Neural progenitor cell (in vitro differentiated cells): ENCODE results near the gene SLC2A13. TPM values are rescaled to one million over a fixed set of nuclear protein-coding genes. Genes with fewer than 3 reads are reported as not detected.

ENCODE experiments used
- DNase-seq: peaks from one replicate; pipeline ENCODE4 v3.0.0-alpha.2; 2016; ENCODE audit warnings: low spot score
- H2AFZ ChIP-seq: fragments of 200-600 bp; sonication (generic); replicated peaks from 2 replicates; pipeline ENCODE4 v1.6.1; 2016; ENCODE audit warnings: antibody characterized with exemption
- H3F3A ChIP-seq: fragments of 200-600 bp; sonication (generic); 2 replicates; pipeline ENCODE4 v1.6.1; 2016; ENCODE audit warnings: antibody characterized with exemption, low read depth
- H3K27ac ChIP-seq: fragments of 200-600 bp; sonication (generic); 2 replicates; pipeline ENCODE4 v1.5.1; 2016; ENCODE audit warnings: mild to moderate bottlenecking
- H3K27me3 ChIP-seq: fragments of 200-600 bp; sonication (generic); 2 replicates; pipeline ENCODE4 v1.6.1; 2016; ENCODE audit warnings: mild to moderate bottlenecking, moderate library complexity
- H3K36me3 ChIP-seq: fragments of 200-600 bp; sonication (generic); 2 replicates; pipeline ENCODE4 v1.5.1; 2016
- H3K4me1 ChIP-seq: fragments of 200-600 bp; sonication (generic); 2 replicates; pipeline ENCODE4 v1.6.1; 2016; ENCODE audit warnings: mixed run types
- H3K4me2 ChIP-seq: fragments of 200-600 bp; sonication (generic); 2 replicates; pipeline ENCODE4 v1.6.1; 2016
- H3K4me3 ChIP-seq: fragments of 200-600 bp; sonication (generic); 2 replicates; pipeline ENCODE4 v1.5.1; 2016
- H3K79me2 ChIP-seq: fragments of 200-600 bp; sonication (generic); 2 replicates; pipeline ENCODE4 v1.6.1; 2016; ENCODE audit warnings: low read depth
- H3K9ac ChIP-seq: fragments of 200-600 bp; sonication (generic); 2 replicates; pipeline ENCODE4 v1.6.1; 2016
- H3K9me3 ChIP-seq: fragments of 200-600 bp; sonication (generic); 2 replicates; pipeline ENCODE4 v1.5.1; 2016; ENCODE audit warnings: low read depth
- H4K20me1 ChIP-seq: fragments of 200-600 bp; sonication (generic); 2 replicates; pipeline ENCODE4 v1.6.1; 2016; ENCODE audit warnings: low read depth
- H3K27ac Mint-ChIP-seq: 3 replicates; pipeline ENCODE4 v1.8.0; 2021; ENCODE audit warnings: mixed read lengths
- H3K27me3 Mint-ChIP-seq: 2 replicates; pipeline ENCODE4 v1.8.0; 2022; ENCODE audit warnings: low read depth, mild to moderate bottlenecking, inconsistent platforms, moderate library complexity, mixed read lengths; ENCODE audit not compliant: insufficient read depth
- H3K36me3 Mint-ChIP-seq: 3 replicates; pipeline ENCODE4 v1.8.0; 2021; ENCODE audit warnings: mixed read lengths
- H3K4me1 Mint-ChIP-seq: 3 replicates; pipeline ENCODE4 v1.8.0; 2021; ENCODE audit warnings: mixed read lengths
- H3K4me3 Mint-ChIP-seq: 3 replicates; pipeline ENCODE4 v1.8.0; 2021; ENCODE audit warnings: mild to moderate bottlenecking, moderate library complexity, mixed read lengths
- H3K9me3 Mint-ChIP-seq: 3 replicates; pipeline ENCODE4 v1.8.0; 2020; ENCODE audit warnings: mixed read lengths
- EZH2 ChIP-seq: fragments of 200-600 bp; sonication (generic); IDR thresholded peaks from 2 replicates; pipeline ENCODE4 v1.6.1; 2017; ENCODE audit warnings: antibody characterized with exemption, mild to moderate bottlenecking, moderate library complexity
- EZH2phosphoT487 ChIP-seq: fragments of 200-600 bp; sonication (generic); IDR thresholded peaks from 2 replicates; pipeline ENCODE4 v1.6.1; 2017; ENCODE audit warnings: antibody characterized with exemption
- total RNA-seq: library from RNA; depleted of rRNA; stranded (reverse); fragments of >200 nt; gene quantifications from 2 replicates; pipeline ENCODE4 v1.2.3, GENCODE V29; 2015; ENCODE audit warnings: low replicate concordance
- TF ChIP-seq, protein P1 (sequence below): fragments of 200-600 bp; sonication (generic); IDR thresholded peaks from 2 replicates; pipeline ENCODE4 v1.5.1; 2017; ENCODE audit warnings: antibody characterized with exemption, mild to moderate bottlenecking

Gene SLC2A13
- total RNA-seq, 1 donor from 2014 or later = 11.1 TPM

DNA sequence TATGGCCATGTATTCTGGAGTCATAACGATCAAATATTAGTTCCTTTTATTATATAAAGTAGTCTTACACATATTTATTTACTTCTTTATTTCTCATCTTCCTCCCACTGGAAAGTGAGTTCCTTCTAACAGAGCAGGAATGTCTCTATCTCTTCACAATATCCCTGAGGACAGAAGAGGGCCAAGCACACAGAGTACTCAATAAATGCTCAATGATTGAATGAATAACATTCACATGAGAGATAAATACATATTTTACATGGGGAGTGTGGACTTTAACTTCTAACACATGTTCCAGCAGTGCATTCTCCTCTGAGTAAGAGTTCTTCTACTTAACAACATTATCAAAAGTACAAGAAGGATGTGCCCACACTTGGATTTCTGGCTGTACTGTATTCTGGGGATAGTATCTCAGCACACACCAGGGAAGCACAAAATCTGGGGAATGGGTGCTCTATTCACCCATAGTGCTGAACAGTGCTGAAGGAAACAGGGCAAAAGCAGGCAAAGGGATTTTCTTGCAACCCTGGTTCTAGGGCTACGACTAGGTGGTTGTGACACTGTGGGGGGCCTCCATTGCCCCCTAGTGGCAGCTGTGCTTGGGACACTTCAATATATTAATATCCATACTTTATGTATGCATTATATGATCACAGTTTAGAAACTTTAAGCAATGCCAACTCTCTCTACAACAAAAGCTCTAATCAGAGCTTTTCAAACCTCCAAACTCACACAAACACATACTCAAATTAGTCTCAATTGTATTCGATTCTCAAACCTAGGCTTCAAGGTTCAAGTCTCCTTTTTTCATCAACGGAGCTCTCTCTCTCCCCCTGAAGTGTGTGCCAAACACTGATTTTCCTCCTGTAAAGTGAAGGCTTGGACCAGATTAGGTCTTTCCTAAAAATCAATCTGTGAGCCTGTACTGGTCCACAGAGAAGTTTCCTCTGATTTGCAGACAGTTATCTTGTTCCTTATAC lies 115.5 kb downstream of the SLC2A13 start:
- Histone ChIP-seq H3K36me3 (no peaks in the 10 kb centered on the region), H3K4me2 (no peak overlapping the region), H3K79me2 (no peaks in the 10 kb centered on the region), H3K9me3 (no peaks in the 10 kb centered on the region), H3K27ac (no peak overlapping the region), H4K20me1 (no peaks in the 10 kb centered on the region), H3K4me1 (peaks cover 11% of the 10 kb centered on the region), H3K27me3 (no peaks in the 10 kb centered on the region), H3K9ac (no peak overlapping the region), H3F3A (no peaks in the 10 kb centered on the region), H2AFZ (no peak overlapping the region), H3K4me3 (no peak overlapping the region)
- Mint-ChIP-seq H3K4me3 (no peak overlapping the region), H3K27ac (no peak overlapping the region), H3K36me3 (no peaks in the 10 kb centered on the region), H3K27me3 (no peaks in the 10 kb centered on the region), H3K4me1 (peaks cover 24% of the 10 kb centered on the region), H3K9me3 (no peaks in the 10 kb centered on the region)
- TF ChIP-seq EZH2 = no peak
- TF ChIP-seq EZH2phosphoT487 = no peak
- TF ChIP-seq, protein P1, sequence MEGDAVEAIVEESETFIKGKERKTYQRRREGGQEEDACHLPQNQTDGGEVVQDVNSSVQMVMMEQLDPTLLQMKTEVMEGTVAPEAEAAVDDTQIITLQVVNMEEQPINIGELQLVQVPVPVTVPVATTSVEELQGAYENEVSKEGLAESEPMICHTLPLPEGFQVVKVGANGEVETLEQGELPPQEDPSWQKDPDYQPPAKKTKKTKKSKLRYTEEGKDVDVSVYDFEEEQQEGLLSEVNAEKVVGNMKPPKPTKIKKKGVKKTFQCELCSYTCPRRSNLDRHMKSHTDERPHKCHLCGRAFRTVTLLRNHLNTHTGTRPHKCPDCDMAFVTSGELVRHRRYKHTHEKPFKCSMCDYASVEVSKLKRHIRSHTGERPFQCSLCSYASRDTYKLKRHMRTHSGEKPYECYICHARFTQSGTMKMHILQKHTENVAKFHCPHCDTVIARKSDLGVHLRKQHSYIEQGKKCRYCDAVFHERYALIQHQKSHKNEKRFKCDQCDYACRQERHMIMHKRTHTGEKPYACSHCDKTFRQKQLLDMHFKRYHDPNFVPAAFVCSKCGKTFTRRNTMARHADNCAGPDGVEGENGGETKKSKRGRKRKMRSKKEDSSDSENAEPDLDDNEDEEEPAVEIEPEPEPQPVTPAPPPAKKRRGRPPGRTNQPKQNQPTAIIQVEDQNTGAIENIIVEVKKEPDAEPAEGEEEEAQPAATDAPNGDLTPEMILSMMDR = peak; percentile 68
- DNase-seq = peak; percentile 22

DNA sequence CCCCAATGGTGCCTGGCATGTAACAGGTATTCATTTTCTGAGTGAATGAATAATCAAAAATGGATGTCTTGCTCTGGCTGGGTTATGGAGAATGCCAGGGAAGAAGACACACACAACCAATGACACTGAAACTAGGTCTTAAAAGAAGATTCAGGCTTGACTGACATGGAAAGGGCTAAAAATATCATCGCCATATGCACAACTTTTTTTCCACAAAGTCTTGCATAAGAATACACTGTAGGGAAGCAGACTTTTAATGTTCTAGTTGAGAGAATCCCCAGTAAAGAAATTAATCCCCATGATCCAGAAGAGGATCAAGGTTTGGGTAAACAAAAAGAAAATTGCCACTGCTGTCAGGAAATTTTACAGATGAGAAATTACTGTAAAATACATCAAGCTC lies 116.4 kb downstream of the SLC2A13 start:
- H3F3A ChIP-seq = no peaks in the 10 kb centered on the region
- H3K4me1 Mint-ChIP-seq = peaks cover 24% of the 10 kb centered on the region
- no peaks in the 10 kb centered on the region for H3K9me3 Mint-ChIP-seq
- TF ChIP-seq, protein P1 = no peak
- TF ChIP-seq EZH2 = no peak
- no peak overlapping the region for H3K27ac Mint-ChIP-seq
- no peak overlapping the region for H3K4me2 ChIP-seq
- H3K9me3 ChIP-seq = no peaks in the 10 kb centered on the region
- H3K79me2 ChIP-seq = no peaks in the 10 kb centered on the region
- H3K36me3 Mint-ChIP-seq = no peaks in the 10 kb centered on the region
- H2AFZ ChIP-seq = no peak overlapping the region
- no peaks in the 10 kb centered on the region for H3K27me3 Mint-ChIP-seq
- no peak overlapping the region for H3K27ac ChIP-seq
- no peaks in the 10 kb centered on the region for H4K20me1 ChIP-seq
- no peak overlapping the region for H3K9ac ChIP-seq
- no peak overlapping the region for H3K4me3 Mint-ChIP-seq
- no peaks in the 10 kb centered on the region for H3K27me3 ChIP-seq
- no peak for DNase-seq
- peaks cover 11% of the 10 kb centered on the region for H3K4me1 ChIP-seq
- H3K4me3 ChIP-seq = no peak overlapping the region
- H3K36me3 ChIP-seq = no peaks in the 10 kb centered on the region

DNA sequence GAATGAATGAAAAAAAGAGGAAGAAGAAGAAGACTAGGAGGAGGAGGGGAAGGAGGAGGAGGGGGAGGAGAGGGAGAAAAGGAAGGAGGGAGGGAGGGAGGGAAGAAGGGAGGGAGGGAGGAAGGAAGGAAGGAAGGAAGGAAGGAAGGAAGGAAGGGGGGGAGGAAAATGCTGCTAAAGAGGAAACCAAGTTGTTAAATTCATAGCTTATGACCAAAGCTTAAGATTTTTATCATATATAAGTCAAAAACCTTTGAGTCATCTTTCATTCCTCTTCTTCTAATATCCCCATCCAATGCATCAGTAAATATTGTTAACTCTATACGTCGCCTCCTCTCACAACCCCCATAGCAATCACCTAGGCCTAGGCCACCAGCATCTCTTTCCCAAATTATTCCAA lies 117.3 kb downstream of the SLC2A13 start:
- no peaks in the 10 kb centered on the region for H3K36me3 Mint-ChIP-seq
- H4K20me1 ChIP-seq = no peaks in the 10 kb centered on the region
- H3F3A ChIP-seq = no peaks in the 10 kb centered on the region
- H3K4me1 Mint-ChIP-seq = peaks cover 22% of the 10 kb centered on the region
- H3K27ac Mint-ChIP-seq = no peak overlapping the region
- TF ChIP-seq, protein P1 = no peak
- TF ChIP-seq EZH2phosphoT487 (no peak), EZH2 (no peak)
- H3K4me2 ChIP-seq = no peak overlapping the region
- no peaks in the 10 kb centered on the region for H3K27me3 Mint-ChIP-seq
- H3K4me3 Mint-ChIP-seq = no peak overlapping the region
- H3K27ac ChIP-seq = no peak overlapping the region
- no peak for DNase-seq
- H3K27me3 ChIP-seq = no peaks in the 10 kb centered on the region
- peaks cover 11% of the 10 kb centered on the region for H3K4me1 ChIP-seq
- H3K79me2 ChIP-seq = no peaks in the 10 kb centered on the region
- H3K9me3 Mint-ChIP-seq = no peaks in the 10 kb centered on the region
- H3K36me3 ChIP-seq = no peaks in the 10 kb centered on the region
- no peak overlapping the region for H3K4me3 ChIP-seq
- H2AFZ ChIP-seq = no peak overlapping the region
- no peaks in the 10 kb centered on the region for H3K9me3 ChIP-seq
- no peak overlapping the region for H3K9ac ChIP-seq
